ENCODE data around the gene MAP4K2. TPM values are rescaled to one million over a fixed set of nuclear protein-coding genes. Genes with fewer than 3 reads are reported as not detected.

The MAP4K2 gene
- polyA plus RNA-seq, 1 of the 3 experiments (the other 2 are of a cell fraction) = 20.0 TPM

- ChIA-PET POLR2A (no interaction called here), CTCF (interaction anchor here (1.6 to 2.3 kb wide), 3 partner anchors 9 to 16 kb away, joined by 7 to 9 read pairs (median 8); no protein-coding TSS in a partner anchor)
- Histone ChIP-seq H3K9me2 (no peaks in the 10 kb centered on the region), H3F3A (replicated peaks; ENCODE audit: insufficient read depth) (peaks cover 32% of the 10 kb centered on the region), H3K4me3 (ENCODE audit: low read depth in 2 of 2, low read length in 1 of 2) (no peak overlapping the region), H2AFZ (ENCODE audit: low read depth) (no peak overlapping the region), H3K9me3 (no peaks in the 10 kb centered on the region), H3K4me2 (no peak overlapping the region), H3K27me3 (ENCODE audit: insufficient read depth) (no peaks in the 10 kb centered on the region), H3K79me2 (ENCODE audit: insufficient read depth) (no peaks in the 10 kb centered on the region), H3K36me3 (replicated peaks in 1 of 2; ENCODE audit: control insufficient read depth in 1 of 2, insufficient read depth in 2 of 2, low read length in 1 of 2) (peaks cover 7 to 13% of the 10 kb centered on the region in 2 experiments), H3K27ac (ENCODE audit: low read depth in 2 of 2, low read length in 1 of 2) (no peak overlapping the region), H4K20me1 (ENCODE audit: insufficient read depth) (peaks cover 11% of the 10 kb centered on the region), H3K9ac (no peak overlapping the region), H3K4me1 (ENCODE audit: control insufficient read depth in 1 of 2, insufficient read depth in 2 of 2, low read depth in 1 of 2, low read length in 1 of 2) (peaks cover 8 to 18% of the 10 kb centered on the region in 2 experiments; a peak in 2 of 4 replicates)
- 98% methylated on average over 8 of the region's 15 CpGs for WGBS (ENCODE audit: low lambda C conversion rate)
- DNase-seq = peak; percentile 30
- TF ChIP-seq RFX5 (IDR thresholded peaks at IDR 0.05; ENCODE audit: low read length) (no peak), ELF1 (IDR thresholded peaks at IDR 0.05) (no peak), FOSL2 (IDR thresholded peaks at IDR 0.05; ENCODE audit: borderline replicate concordance, low read depth) (no peak), MXI1 (IDR thresholded peaks at IDR 0.05; ENCODE audit: low read depth, low read length) (no peak), IRF3 (IDR thresholded peaks at IDR 0.05; ENCODE audit: low read depth, low read length) (no peak), TCF12 (IDR thresholded peaks at IDR 0.05) (no peak), ZBTB33 (IDR thresholded peaks at IDR 0.05; ENCODE audit: borderline replicate concordance, low read depth) (no peak), USF1 (IDR thresholded peaks at IDR 0.05; ENCODE audit: borderline replicate concordance, low read depth) (no peak), NFIC (IDR thresholded peaks at IDR 0.05; ENCODE audit: borderline replicate concordance) (no peak), YY1 (IDR thresholded peaks at IDR 0.05; ENCODE audit: low read depth) (no peak), JUND (IDR thresholded peaks at IDR 0.05) (no peak), PBX3 (IDR thresholded peaks at IDR 0.05) (no peak), FOXJ3 (CRISPR knock-in tag; IDR thresholded peaks at IDR 0.05) (no peak), SMC3 (IDR thresholded peaks at IDR 0.05; ENCODE audit: low read depth, low read length) (no peak), EZH2phosphoT487 (IDR thresholded peaks at IDR 0.05; ENCODE audit: borderline replicate concordance, low read depth) (no peak)
Measured at GRCh38 chr11:64758330-64759079, 44.5 kb downstream of the MAP4K2 start.
